Fibroblast of lung (primary cell): Measurements from ENCODE around the gene MYO3B.

Source experiments
- EZH2 ChIP-seq: IDR thresholded peaks from 2 replicates; pipeline ENCODE4 v1.5.1; 2012; ENCODE audit warnings: low read length, control low read depth, mild to moderate bottlenecking; ENCODE audit errors: missing control alignments
- TF ChIP-seq, protein P1 (sequence below), 2 donors: IDR thresholded peaks in 1 of 2; conservative IDR thresholded peaks in 1 of 2; 1 replicate in 1 of 2; 2 replicates in 1 of 2; pipeline ENCODE4 v1.5.1; 2011 to 2012; ENCODE audit warnings: low read length in 2 of 2, control low read depth in 1 of 2, inconsistent platforms in 1 of 2, low read depth in 1 of 2, mild to moderate bottlenecking in 1 of 2

DNA sequence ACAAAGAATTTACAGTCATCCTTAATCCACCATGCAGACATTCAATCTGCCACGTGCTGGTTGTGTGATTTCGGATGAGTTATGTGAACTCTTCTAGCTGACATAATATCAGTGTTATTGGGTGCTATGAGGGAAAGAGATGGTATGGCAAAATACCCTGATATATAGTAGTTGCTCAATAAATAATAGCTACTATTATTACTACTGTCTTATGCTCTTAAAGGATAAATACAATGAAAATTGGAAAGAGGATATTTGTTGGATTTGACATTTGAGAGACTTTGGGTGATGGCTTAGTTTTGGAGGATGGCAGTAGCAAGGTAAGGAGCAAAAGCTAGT is 86.5 kb downstream of the MYO3B start:
- TF ChIP-seq, protein P1, sequence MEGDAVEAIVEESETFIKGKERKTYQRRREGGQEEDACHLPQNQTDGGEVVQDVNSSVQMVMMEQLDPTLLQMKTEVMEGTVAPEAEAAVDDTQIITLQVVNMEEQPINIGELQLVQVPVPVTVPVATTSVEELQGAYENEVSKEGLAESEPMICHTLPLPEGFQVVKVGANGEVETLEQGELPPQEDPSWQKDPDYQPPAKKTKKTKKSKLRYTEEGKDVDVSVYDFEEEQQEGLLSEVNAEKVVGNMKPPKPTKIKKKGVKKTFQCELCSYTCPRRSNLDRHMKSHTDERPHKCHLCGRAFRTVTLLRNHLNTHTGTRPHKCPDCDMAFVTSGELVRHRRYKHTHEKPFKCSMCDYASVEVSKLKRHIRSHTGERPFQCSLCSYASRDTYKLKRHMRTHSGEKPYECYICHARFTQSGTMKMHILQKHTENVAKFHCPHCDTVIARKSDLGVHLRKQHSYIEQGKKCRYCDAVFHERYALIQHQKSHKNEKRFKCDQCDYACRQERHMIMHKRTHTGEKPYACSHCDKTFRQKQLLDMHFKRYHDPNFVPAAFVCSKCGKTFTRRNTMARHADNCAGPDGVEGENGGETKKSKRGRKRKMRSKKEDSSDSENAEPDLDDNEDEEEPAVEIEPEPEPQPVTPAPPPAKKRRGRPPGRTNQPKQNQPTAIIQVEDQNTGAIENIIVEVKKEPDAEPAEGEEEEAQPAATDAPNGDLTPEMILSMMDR (conservative IDR thresholded peaks at IDR 0.05 in 1 of 2, IDR thresholded peaks at IDR 0.05 in 1 of 2; ENCODE audit: low read depth in 1 of 2, low read length in 2 of 2) = no peak
- TF ChIP-seq EZH2 = no peak
